H9 (cell line): ENCODE measurements around the gene MRTFB. TPM values are rescaled to one million over a fixed set of nuclear protein-coding genes. Genes with fewer than 3 reads are reported as not detected.
A peak's percentile ranks its signal among the peaks of the same experiment; 100 is the strongest.

ENCODE experiments used
- DNase-seq: peaks from one replicate; pipeline ENCODE4 v3.0.0-alpha.2; 2017
- H2AFZ ChIP-seq: one replicate; pipeline ENCODE4 v1.6.1; 2013; ENCODE audit warnings: mild to moderate bottlenecking, low read length, control low read depth, moderate library complexity
- H2AK5ac ChIP-seq: 2 replicates; pipeline ENCODE4 v1.6.1; 2013; ENCODE audit warnings: low read length, control low read depth, mixed read lengths; ENCODE audit not compliant: insufficient read length
- H2BK120ac ChIP-seq: one replicate; pipeline ENCODE4 v1.6.1; 2013; ENCODE audit warnings: low read depth, mild to moderate bottlenecking, low read length, control low read depth, inconsistent platforms; ENCODE audit not compliant: poor library complexity, severe bottlenecking
- H2BK12ac ChIP-seq: 2 replicates; pipeline ENCODE4 v1.6.1; 2013; ENCODE audit warnings: low read length, control low read depth, mixed read lengths, low read depth; ENCODE audit not compliant: insufficient read length
- H2BK15ac ChIP-seq: 2 replicates; pipeline ENCODE4 v1.6.1; 2013; ENCODE audit warnings: low read depth, low read length, control low read depth
- H2BK20ac ChIP-seq: one replicate; pipeline ENCODE4 v1.6.1; 2013; ENCODE audit warnings: low read depth, mild to moderate bottlenecking, low read length, control low read depth, inconsistent platforms; ENCODE audit not compliant: poor library complexity, severe bottlenecking
- H2BK5ac ChIP-seq: 2 replicates; pipeline ENCODE4 v1.6.1; 2013; ENCODE audit warnings: low read length, control low read depth, mixed read lengths; ENCODE audit not compliant: insufficient read length
- H3K14ac ChIP-seq: 2 replicates; pipeline ENCODE4 v1.6.1; 2013; ENCODE audit warnings: low read length, control low read depth; ENCODE audit not compliant: insufficient read depth
- H3K18ac ChIP-seq: 2 replicates; pipeline ENCODE4 v1.6.1; 2013; ENCODE audit warnings: low read depth, mild to moderate bottlenecking, mixed read lengths, low read length, control low read depth; ENCODE audit not compliant: insufficient read length
- H3K23ac ChIP-seq: 2 replicates; pipeline ENCODE4 v1.6.1; 2013; ENCODE audit warnings: low read length, control low read depth, mixed read lengths, low read depth; ENCODE audit not compliant: insufficient read length
- H3K23me2 ChIP-seq: 2 replicates; pipeline ENCODE4 v1.6.1; 2013; ENCODE audit warnings: low read depth, mild to moderate bottlenecking, mixed read lengths, low read length, control low read depth; ENCODE audit not compliant: insufficient read length, poor library complexity, severe bottlenecking
- H3K27ac ChIP-seq: 2 replicates; pipeline ENCODE4 v1.5.1; 2013; ENCODE audit warnings: low read length, control low read depth, mixed read lengths, low read depth; ENCODE audit not compliant: insufficient read length
- H3K27me3 ChIP-seq: 2 replicates; pipeline ENCODE4 v1.6.1; 2013; ENCODE audit warnings: low read length, control low read depth, inconsistent platforms; ENCODE audit not compliant: insufficient read depth
- H3K4ac ChIP-seq: 2 replicates; pipeline ENCODE4 v1.6.1; 2013; ENCODE audit warnings: low read depth, mild to moderate bottlenecking, control low read depth, inconsistent platforms, low read length, moderate library complexity
- H3K4me1 ChIP-seq: 2 replicates; pipeline ENCODE4 v1.6.1; 2013; ENCODE audit warnings: low read length, control low read depth, inconsistent platforms; ENCODE audit not compliant: insufficient read depth
- H3K4me2 ChIP-seq: 2 replicates; pipeline ENCODE4 v1.6.1; 2013; ENCODE audit warnings: low read length, control low read depth, mixed read lengths; ENCODE audit not compliant: insufficient read length, insufficient read depth
- H3K56ac ChIP-seq: 2 replicates; pipeline ENCODE4 v1.6.1; 2013; ENCODE audit warnings: low read depth, mild to moderate bottlenecking, mixed read lengths, low read length, control low read depth; ENCODE audit not compliant: insufficient read length
- H3K79me1 ChIP-seq: 2 replicates; pipeline ENCODE4 v1.6.1; 2013; ENCODE audit warnings: low read depth, mild to moderate bottlenecking, moderate library complexity, low read length, control low read depth, inconsistent platforms; ENCODE audit not compliant: insufficient read depth, poor library complexity, severe bottlenecking
- H3K79me2 ChIP-seq: 2 replicates; pipeline ENCODE4 v1.6.1; 2013; ENCODE audit warnings: low read length, control low read depth, inconsistent platforms; ENCODE audit not compliant: insufficient read depth
- H3K9ac ChIP-seq: 2 replicates; pipeline ENCODE4 v1.6.1; 2013; ENCODE audit warnings: low read length, control low read depth, mixed read lengths; ENCODE audit not compliant: insufficient read length; ENCODE audit errors: extremely low read depth
- H3K9me3 ChIP-seq: one replicate; pipeline ENCODE4 v1.6.1; 2013; ENCODE audit warnings: low read depth, low read length, inconsistent platforms; ENCODE audit not compliant: control insufficient read depth
- H3T11ph ChIP-seq: one replicate; pipeline ENCODE4 v1.6.1; 2013; ENCODE audit warnings: mild to moderate bottlenecking, low read length, control low read depth, inconsistent platforms
- H4K20me1 ChIP-seq: one replicate; pipeline ENCODE4 v1.6.1; 2013; ENCODE audit not compliant: control insufficient read depth, insufficient read length, insufficient read depth
- H4K5ac ChIP-seq: 2 replicates; pipeline ENCODE4 v1.6.1; 2013; ENCODE audit warnings: low read depth, mild to moderate bottlenecking, mixed read lengths, low read length, control low read depth; ENCODE audit not compliant: insufficient read length
- H4K8ac ChIP-seq: replicated peaks from 2 replicates; pipeline ENCODE4 v1.6.1; 2013; ENCODE audit warnings: low read length, control low read depth, mixed read lengths, low read depth; ENCODE audit not compliant: insufficient read length
- H4K91ac ChIP-seq: 2 replicates; pipeline ENCODE4 v1.6.1; 2013; ENCODE audit warnings: low read depth, mild to moderate bottlenecking, moderate library complexity, mixed read lengths, low read length, control low read depth; ENCODE audit not compliant: insufficient read length
- H3K27ac Mint-ChIP-seq, 3 experiments: 2 replicates in 2 of 3; 3 replicates in 1 of 3; pipeline ENCODE4 v1.8.0; 2020 to 2021; ENCODE audit warnings: mixed read lengths in 3 of 3, mild to moderate bottlenecking in 1 of 3, moderate library complexity in 1 of 3
- H3K27me3 Mint-ChIP-seq: 2 replicates; pipeline ENCODE4 v1.8.0; 2021; ENCODE audit warnings: low read depth, mild to moderate bottlenecking, moderate library complexity, mixed read lengths
- H3K36me3 Mint-ChIP-seq, 3 experiments: 2 replicates in 2 of 3; 3 replicates in 1 of 3; pipeline ENCODE4 v1.8.0; 2020 to 2021; ENCODE audit warnings: low read depth in 3 of 3, mixed read lengths in 3 of 3; ENCODE audit not compliant: insufficient read depth in 1 of 3
- H3K4me1 Mint-ChIP-seq, 2 experiments: 2 replicates each; pipeline ENCODE4 v1.8.0; 2020; ENCODE audit warnings: mixed read lengths in 2 of 2
- H3K4me3 Mint-ChIP-seq, 2 experiments: 2 replicates in 1 of 2; 3 replicates in 1 of 2; pipeline ENCODE4 v1.8.0; 2020 to 2021; ENCODE audit warnings: mild to moderate bottlenecking in 2 of 2, mixed read lengths in 2 of 2, moderate library complexity in 1 of 2
- H3K9me3 Mint-ChIP-seq, 2 experiments: 2 replicates in 1 of 2; 3 replicates in 1 of 2; pipeline ENCODE4 v1.8.0; 2020; ENCODE audit warnings: mild to moderate bottlenecking in 2 of 2, mixed read lengths in 2 of 2, moderate library complexity in 1 of 2
- WGBS: extraction: QIAGEN DNeasy Blood & Tissue Kit; methylation state at CpG from one replicate; pipeline ENCODE4 v1.1.7; 2013; ENCODE audit warnings: missing lambda C conversion rate, low lambda C conversion rate, mixed read lengths; ENCODE audit not compliant: insufficient read length; ENCODE audit errors: extremely low coverage; 5-methylcytosine and 5-hydroxymethylcytosine counted together
- total RNA-seq: library from RNA; stranded (reverse); gene quantifications from 2 replicates; pipeline ENCODE4 v1.2.1, GENCODE V29; 2021
- TF ChIP-seq, protein P1 (sequence below): fragments of 200-600 bp; sonication (generic); conservative IDR thresholded peaks from 3 replicates; pipeline ENCODE4 v1.8.0; 2021; ENCODE audit warnings: antibody characterized with exemption, mild to moderate bottlenecking

The MRTFB gene
- total RNA-seq, 1 experiment from 2014 or later, result 29.9 TPM

DNA sequence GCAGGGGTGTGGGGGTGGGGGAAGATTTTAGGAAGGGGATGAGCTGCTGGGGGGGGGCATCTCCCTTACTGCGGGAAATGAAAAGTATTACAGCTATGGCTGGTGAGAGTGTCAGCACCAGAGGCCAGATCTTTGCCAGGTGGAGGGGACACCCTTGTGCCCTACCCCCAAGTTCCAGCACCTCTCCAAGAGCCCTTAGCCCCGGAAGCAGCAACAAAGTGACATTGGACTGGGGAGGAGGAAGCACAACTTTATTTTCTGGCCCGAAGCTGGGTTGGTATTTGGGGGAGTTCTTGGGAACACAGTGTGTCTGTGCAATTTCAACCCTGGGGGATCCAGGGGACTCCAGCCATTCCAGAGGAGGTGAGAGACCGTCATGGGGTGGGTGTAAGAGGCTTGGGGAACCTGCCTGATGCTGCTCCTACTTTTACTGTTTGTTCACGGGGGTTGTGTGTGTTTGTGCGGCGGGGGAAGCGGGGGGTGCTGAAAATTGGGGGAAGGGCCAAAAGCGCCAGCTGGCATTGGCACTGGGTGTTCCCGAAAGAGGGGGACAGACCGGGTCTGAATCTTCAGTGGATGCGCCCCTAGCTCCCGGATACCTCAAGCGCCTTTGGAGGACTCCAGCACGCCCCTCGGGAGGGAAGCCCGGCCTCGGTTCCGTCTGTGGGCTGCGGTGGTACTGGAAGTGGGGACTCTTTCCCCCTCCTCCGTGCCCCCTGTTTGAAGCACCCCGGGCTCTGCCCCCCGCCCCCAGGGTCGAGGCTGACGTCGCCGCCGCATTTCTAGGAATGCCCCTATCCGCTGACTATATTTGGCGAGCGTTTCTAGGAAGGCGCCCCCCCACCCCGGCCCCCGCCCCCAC is 230.3 kb downstream of the MRTFB start:
- Histone ChIP-seq H2AFZ (no peak overlapping the region), H2BK20ac (no peak overlapping the region), H2AK5ac (no peak overlapping the region), H3K27ac (no peak overlapping the region), H3K4me2 (peak overlapping the region; percentile 53), H3K27me3 (no peaks in the 10 kb centered on the region), H3K79me2 (peaks cover 4% of the 10 kb centered on the region; the same call in 1 of the 2 replicates), H2BK15ac (no peak overlapping the region), H3K4ac (no peak overlapping the region), H3K14ac (no peak overlapping the region), H3T11ph (no peak overlapping the region), H3K9ac (no peak overlapping the region), H3K9me3 (no peaks in the 10 kb centered on the region), H3K79me1 (no peaks in the 10 kb centered on the region), H3K23ac (no peak overlapping the region), H3K4me1 (peaks cover 4% of the 10 kb centered on the region; the same call in 1 of the 2 replicates), H3K23me2 (peaks cover 17% of the 10 kb centered on the region), H4K91ac (no peak overlapping the region), H2BK12ac (no peak overlapping the region), H4K5ac (no peak overlapping the region), H3K56ac (no peak overlapping the region), H2BK120ac (no peak overlapping the region), H4K8ac (no peak overlapping the region), H3K18ac (peak overlapping the region; percentile 30), H2BK5ac (no peak overlapping the region), H4K20me1 (no peaks in the 10 kb centered on the region)
- WGBS, result no CpG with 5 or more reads among the region's 34 CpGs
- Mint-ChIP-seq H3K27me3 (peaks cover 38% of the 10 kb centered on the region), H3K36me3 (no peaks in the 10 kb centered on the region), H3K4me3 (peak overlapping the region; percentile 52 to 82), H3K27ac (no peak overlapping the region), H3K4me1 (peaks cover 34 to 37% of the 10 kb centered on the region in 2 experiments), H3K9me3 (no peaks in the 10 kb centered on the region; a peak in 1 of 5 replicates)
- TF ChIP-seq, protein P1, sequence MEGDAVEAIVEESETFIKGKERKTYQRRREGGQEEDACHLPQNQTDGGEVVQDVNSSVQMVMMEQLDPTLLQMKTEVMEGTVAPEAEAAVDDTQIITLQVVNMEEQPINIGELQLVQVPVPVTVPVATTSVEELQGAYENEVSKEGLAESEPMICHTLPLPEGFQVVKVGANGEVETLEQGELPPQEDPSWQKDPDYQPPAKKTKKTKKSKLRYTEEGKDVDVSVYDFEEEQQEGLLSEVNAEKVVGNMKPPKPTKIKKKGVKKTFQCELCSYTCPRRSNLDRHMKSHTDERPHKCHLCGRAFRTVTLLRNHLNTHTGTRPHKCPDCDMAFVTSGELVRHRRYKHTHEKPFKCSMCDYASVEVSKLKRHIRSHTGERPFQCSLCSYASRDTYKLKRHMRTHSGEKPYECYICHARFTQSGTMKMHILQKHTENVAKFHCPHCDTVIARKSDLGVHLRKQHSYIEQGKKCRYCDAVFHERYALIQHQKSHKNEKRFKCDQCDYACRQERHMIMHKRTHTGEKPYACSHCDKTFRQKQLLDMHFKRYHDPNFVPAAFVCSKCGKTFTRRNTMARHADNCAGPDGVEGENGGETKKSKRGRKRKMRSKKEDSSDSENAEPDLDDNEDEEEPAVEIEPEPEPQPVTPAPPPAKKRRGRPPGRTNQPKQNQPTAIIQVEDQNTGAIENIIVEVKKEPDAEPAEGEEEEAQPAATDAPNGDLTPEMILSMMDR, result no peak
- DNase-seq, result peak; percentile 32
